Calu3 (cell line): ENCODE results near the gene ACOD1. TPM values are rescaled to one million over a fixed set of nuclear protein-coding genes. Genes with fewer than 3 reads are reported as not detected.
A peak's percentile ranks its signal among the peaks of the same experiment; 100 is the strongest.
"Not testable (repeated sequence)": the region's sequence is repeated elsewhere in the genome, so short reads cannot be mapped to it uniquely, and the experiment has no call there.

Experiments
- BruUV-seq: library from RNA; stranded (reverse); fragments of 400-500 nt; replicated peaks from 2 replicates; lab custom pipeline; 2021; lab: Mats Ljungman, UMichigan
- CTCF ChIA-PET: fragments of 300-600 bp; sonication (Branson Sonifier 250); formaldehyde crosslinking; loops from one replicate; lab custom pipeline; 2022; ENCODE audit warnings: antibody characterized with exemption; lab: Charles Lee
- DNase-seq: peaks from one replicate; pipeline ENCODE4 v3.0.0; 2022
- H3K27ac Mint-ChIP-seq: one replicate; pipeline ENCODE4 v1.8.0; 2022; ENCODE audit warnings: mixed read lengths; ENCODE audit not compliant: unreplicated experiment
- H3K27me3 Mint-ChIP-seq: one replicate; pipeline ENCODE4 v1.8.0; 2022; ENCODE audit warnings: mixed read lengths; ENCODE audit not compliant: unreplicated experiment
- H3K36me3 Mint-ChIP-seq: one replicate; pipeline ENCODE4 v1.8.0; 2022; ENCODE audit warnings: mild to moderate bottlenecking, moderate library complexity, mixed read lengths; ENCODE audit not compliant: insufficient read depth, unreplicated experiment
- H3K4me1 Mint-ChIP-seq: one replicate; pipeline ENCODE4 v1.8.0; 2022; ENCODE audit warnings: mild to moderate bottlenecking, low read depth, mixed read lengths; ENCODE audit not compliant: unreplicated experiment
- H3K4me3 Mint-ChIP-seq: one replicate; pipeline ENCODE4 v1.8.0; 2022; ENCODE audit warnings: mild to moderate bottlenecking, low read depth, moderate library complexity, mixed read lengths; ENCODE audit not compliant: unreplicated experiment
- H3K9me3 Mint-ChIP-seq: one replicate; pipeline ENCODE4 v1.8.0; 2022; ENCODE audit warnings: low read depth, mixed read lengths; ENCODE audit not compliant: unreplicated experiment
- CTCF ChIP-seq: fragments of 200-600 bp; IDR thresholded peaks from one replicate; pipeline ENCODE4 v1.8.0; 2022; ENCODE audit warnings: antibody characterized with exemption; ENCODE audit not compliant: unreplicated experiment
- intact Hi-C: fragments of 100-400 bp; cut with micrococcal nuclease; formaldehyde crosslinking; loops from one replicate; pipeline ENCODE4 v1.10.0; 2022; ENCODE audit not compliant: unreplicated experiment
- total RNA-seq: library from RNA; stranded (reverse); gene quantifications from 2 replicates; pipeline ENCODE4 v1.2.3, GENCODE V29; 2022

ACOD1 gene
- total RNA-seq, 1 experiment from 2014 or later = not detected

- Mint-ChIP-seq H3K4me1 (peaks cover 6% of the 10 kb centered on the region), H3K27ac (no peak overlapping the region), H3K36me3 (no peaks in the 10 kb centered on the region), H3K4me3 (no peak overlapping the region), H3K27me3 (no peaks in the 10 kb centered on the region), H3K9me3 (no peaks in the 10 kb centered on the region)
- TF ChIP-seq CTCF = no peak
- intact Hi-C loops = no loop called here
- CTCF ChIA-PET = no interaction called here
- no peak for DNase-seq
- BruUV-seq = no TSS peak
Observed at GRCh38 chr13:76913898-76914297, 34.4 kb upstream of the ACOD1 start.

- intact Hi-C loops = no loop called here
- no TSS peak for BruUV-seq
- Mint-ChIP-seq H3K36me3 (no peaks in the 10 kb centered on the region), H3K4me3 (no peak overlapping the region), H3K27ac (no peak overlapping the region), H3K4me1 (peaks cover 6% of the 10 kb centered on the region), H3K9me3 (no peaks in the 10 kb centered on the region), H3K27me3 (no peaks in the 10 kb centered on the region)
- CTCF ChIA-PET = no interaction called here
- DNase-seq = no peak
- no peak for TF ChIP-seq CTCF
Observed at GRCh38 chr13:76917095-76917494, 31.2 kb upstream of the ACOD1 start.

GRCh38 chr13:76917755-76918481 is 30.4 kb upstream of the ACOD1 start:
- H3K27me3 Mint-ChIP-seq, H3K9me3 Mint-ChIP-seq, CTCF ChIA-PET, DNase-seq, H3K4me3 Mint-ChIP-seq, BruUV-seq, H3K4me1 Mint-ChIP-seq, H3K27ac Mint-ChIP-seq, intact Hi-C loops, H3K36me3 Mint-ChIP-seq: not testable (repeated sequence)

GRCh38 chr13:76921516-76921915 is 26.8 kb upstream of the ACOD1 start:
- H3K4me1 Mint-ChIP-seq = peaks cover 14% of the 10 kb centered on the region
- no peaks in the 10 kb centered on the region for H3K9me3 Mint-ChIP-seq
- DNase-seq = no peak
- intact Hi-C loops = no loop called here
- BruUV-seq = no TSS peak
- H3K36me3 Mint-ChIP-seq = no peaks in the 10 kb centered on the region
- no peak for TF ChIP-seq CTCF
- no peak overlapping the region for H3K4me3 Mint-ChIP-seq
- CTCF ChIA-PET = no interaction called here
- no peak overlapping the region for H3K27ac Mint-ChIP-seq
- H3K27me3 Mint-ChIP-seq = no peaks in the 10 kb centered on the region

GRCh38 chr13:76925115-76925514 is 23.2 kb upstream of the ACOD1 start:
- intact Hi-C loops = no loop called here
- no peak for TF ChIP-seq CTCF
- Mint-ChIP-seq H3K4me3 (no peak overlapping the region), H3K27ac (no peak overlapping the region), H3K4me1 (peaks cover 7% of the 10 kb centered on the region), H3K9me3 (no peaks in the 10 kb centered on the region), H3K36me3 (no peaks in the 10 kb centered on the region), H3K27me3 (no peaks in the 10 kb centered on the region)
- peak; percentile 1 for DNase-seq
- BruUV-seq = no TSS peak
- CTCF ChIA-PET = no interaction called here
